HG02610 (cell line): ENCODE results near the gene CHD8.

Experiments used
- ATAC-seq: cut with Tn5 transposase; IDR thresholded peaks from one replicate; pipeline ENCODE4 v1.9.1; 2021; ENCODE audit warnings: mild to moderate bottlenecking, moderate library complexity; ENCODE audit not compliant: unreplicated experiment

The CHD8 gene

GRCh38 chr14:21437063-21437901, 18.6 kb downstream of the CHD8 start:
- peak; percentile 99 for ATAC-seq

DNA sequence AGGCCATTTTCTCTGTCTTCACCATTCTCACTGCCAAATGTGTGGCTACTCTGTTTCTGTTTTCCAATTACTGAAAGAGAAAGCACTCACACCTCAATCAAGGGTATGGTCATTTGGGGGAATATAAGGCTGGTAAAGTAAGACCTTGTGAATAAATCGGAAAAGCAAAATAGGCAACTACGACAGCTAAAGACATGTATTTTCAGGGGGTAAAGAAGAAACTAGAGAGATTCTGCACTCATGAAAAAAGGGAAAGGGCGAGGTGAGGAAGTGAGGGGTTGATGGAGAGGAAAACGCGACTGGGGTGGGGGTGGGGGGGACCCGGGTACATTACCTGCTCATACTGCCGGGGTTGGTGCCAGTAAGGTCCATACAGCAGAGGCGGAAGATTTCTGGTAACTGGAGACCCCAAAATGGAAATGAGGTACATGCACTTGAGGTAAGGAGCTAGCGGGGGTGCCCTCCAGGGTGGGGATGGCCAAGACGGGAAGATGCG, 19.3 kb downstream of the CHD8 start:
- no peak for ATAC-seq

DNA sequence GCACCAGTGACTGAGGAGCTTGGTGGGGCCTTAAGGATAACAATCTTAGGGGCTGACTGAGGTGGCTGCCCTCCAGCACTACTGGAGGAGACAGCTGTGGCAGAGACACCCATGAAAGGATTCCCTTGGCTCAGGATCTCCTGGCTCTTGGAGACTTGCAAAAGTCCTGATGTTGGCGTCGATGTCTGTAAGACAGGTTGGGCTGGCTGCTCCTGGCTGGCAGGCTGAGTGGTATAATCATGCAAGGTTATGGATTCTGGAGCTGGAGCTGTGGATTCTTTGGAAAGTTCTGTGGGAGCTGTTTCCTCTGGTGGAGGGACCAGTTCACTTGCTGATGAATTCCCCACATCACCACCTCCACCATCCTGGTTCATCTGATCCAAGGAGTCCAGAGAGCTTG, 24.8 kb downstream of the CHD8 start:
- no peak for ATAC-seq

GRCh38 chr14:21428930-21429329, 27.0 kb downstream of the CHD8 start:
- no peak for ATAC-seq

DNA sequence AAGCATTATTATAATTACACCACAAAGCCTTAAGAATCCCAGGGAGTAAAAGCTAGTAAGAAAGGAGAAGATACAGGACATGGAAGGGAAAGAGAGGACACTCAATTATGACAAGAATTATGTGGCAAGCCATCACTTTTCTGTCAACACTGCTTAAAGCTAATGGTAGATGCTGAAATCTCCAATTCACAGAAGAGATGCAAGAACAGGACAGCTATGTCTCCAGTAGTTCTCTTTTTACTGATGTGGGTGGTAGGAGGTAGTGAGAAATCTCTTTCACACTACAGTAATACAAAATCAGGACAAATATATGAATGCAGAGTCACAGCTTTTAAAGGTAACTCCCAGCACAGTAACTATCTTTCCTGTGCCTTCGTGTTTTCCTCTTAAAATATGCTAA, 29.2 kb downstream of the CHD8 start:
- ATAC-seq: no peak

DNA sequence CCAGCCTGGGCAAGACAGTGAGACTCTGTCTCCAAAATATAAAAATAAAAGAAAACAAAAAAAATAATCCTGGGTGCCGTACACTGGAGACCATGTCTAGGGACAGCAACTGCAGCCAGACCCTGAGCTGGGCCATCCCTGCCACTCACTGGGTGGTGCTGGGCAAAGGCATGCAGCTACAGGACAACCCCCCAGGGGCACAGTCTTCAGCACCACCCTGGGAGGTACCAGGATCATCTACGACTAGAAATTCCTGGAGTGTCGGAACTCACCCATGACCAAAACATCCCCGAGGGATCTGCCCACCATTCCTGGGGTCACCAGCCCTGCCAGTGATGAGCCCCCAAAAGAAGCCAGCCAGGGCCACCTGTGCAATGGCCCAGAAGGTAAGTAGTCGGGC, 36.4 kb downstream of the CHD8 start:
- ATAC-seq: no peak

- ATAC-seq: no peak
Measured at GRCh38 chr14:21415329-21415728, 40.6 kb downstream of the CHD8 start.

DNA sequence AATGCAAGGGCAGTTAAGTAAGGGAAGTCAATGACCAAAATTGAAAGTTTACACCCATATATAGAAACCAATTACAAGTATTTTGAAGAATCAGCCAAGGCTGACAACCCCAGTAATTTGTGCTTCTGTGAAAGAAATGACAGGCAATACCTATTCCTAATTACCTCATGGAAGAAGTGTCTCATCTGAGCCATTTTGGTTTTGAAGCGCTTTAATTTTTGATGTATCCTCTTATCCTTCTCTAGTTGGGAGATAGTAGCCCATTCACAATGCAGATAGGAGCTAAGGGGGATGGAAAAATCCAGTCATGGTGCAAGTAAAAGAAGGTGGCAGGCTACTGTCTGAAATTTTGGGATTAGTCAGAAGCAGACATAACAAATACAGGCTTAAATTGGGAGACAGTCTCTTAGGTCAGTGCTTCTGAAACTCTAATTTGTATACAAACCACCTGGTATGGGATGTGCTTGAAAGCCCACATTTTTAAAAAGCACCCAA, 41.7 kb downstream of the CHD8 start:
- ATAC-seq: peak; percentile 68

- no peak for ATAC-seq
Measured at GRCh38 chr14:21408147-21408546, 47.8 kb downstream of the CHD8 start.

GRCh38 chr14:21406213-21406612, 49.7 kb downstream of the CHD8 start:
- no peak for ATAC-seq

GRCh38 chr14:21405097-21405496, 50.8 kb downstream of the CHD8 start:
- no peak for ATAC-seq

DNA sequence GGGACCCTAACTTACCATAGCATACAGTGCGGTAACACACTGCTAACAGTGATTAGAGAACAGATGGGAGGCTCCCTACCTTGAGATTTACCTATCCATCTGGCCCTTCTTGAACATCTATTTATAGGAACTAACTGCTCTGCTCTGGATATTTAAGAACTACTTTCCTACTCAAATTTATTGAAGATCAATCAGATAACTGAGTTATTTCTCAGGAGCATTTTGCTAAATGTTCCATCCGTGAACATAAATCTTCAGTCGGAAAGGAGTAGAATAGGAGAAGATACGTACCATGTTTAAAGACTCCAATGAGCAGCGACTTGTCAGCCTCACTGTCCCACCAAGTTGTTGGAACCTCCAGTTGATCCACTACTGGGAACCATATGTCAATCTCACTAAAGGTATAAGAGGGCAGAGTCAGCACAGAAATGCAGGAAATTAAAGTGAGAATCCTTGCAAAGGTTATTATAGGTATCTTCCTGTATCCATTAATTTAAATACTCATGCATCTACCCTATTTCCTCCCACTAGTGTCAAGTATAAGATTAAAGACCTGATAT, 56.5 kb downstream of the CHD8 start:
- no peak for ATAC-seq

- no peak for ATAC-seq
Measured at GRCh38 chr14:21398901-21399300, 57.0 kb downstream of the CHD8 start.

DNA sequence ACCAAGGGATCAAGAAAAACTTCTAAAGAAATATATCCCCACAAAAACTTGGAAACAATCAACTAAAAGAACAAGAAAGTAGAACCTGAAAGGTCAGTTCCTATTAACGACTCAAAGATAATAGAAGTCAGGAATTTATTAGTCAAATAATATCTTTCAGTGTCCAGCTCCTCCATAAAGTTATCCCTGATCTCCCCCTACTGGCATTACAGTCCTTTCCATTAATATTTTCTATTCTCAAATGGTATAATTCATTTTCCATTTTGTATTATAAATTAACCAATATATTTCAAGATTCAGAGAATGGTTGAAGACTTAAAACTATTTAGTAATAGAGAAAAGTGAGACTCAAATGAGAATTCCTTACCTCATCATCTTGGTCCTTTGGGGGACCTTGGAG, 60.5 kb downstream of the CHD8 start:
- no peak for ATAC-seq

- ATAC-seq: peak; percentile 34
Measured at GRCh38 chr14:21385188-21385904, 70.6 kb downstream of the CHD8 start.

- peak; percentile 25 for ATAC-seq
Measured at GRCh38 chr14:21384494-21384851, 71.5 kb downstream of the CHD8 start.

GRCh38 chr14:21383848-21384493, 72.0 kb downstream of the CHD8 start, which contains the start of gene SUPT16H:
Gene SUPT16H, minus strand, starts transcription at chr14:21384019. Its CDS starts 92 bp downstream, at chr14:21383927.
- ATAC-seq: peak; percentile 89

DNA sequence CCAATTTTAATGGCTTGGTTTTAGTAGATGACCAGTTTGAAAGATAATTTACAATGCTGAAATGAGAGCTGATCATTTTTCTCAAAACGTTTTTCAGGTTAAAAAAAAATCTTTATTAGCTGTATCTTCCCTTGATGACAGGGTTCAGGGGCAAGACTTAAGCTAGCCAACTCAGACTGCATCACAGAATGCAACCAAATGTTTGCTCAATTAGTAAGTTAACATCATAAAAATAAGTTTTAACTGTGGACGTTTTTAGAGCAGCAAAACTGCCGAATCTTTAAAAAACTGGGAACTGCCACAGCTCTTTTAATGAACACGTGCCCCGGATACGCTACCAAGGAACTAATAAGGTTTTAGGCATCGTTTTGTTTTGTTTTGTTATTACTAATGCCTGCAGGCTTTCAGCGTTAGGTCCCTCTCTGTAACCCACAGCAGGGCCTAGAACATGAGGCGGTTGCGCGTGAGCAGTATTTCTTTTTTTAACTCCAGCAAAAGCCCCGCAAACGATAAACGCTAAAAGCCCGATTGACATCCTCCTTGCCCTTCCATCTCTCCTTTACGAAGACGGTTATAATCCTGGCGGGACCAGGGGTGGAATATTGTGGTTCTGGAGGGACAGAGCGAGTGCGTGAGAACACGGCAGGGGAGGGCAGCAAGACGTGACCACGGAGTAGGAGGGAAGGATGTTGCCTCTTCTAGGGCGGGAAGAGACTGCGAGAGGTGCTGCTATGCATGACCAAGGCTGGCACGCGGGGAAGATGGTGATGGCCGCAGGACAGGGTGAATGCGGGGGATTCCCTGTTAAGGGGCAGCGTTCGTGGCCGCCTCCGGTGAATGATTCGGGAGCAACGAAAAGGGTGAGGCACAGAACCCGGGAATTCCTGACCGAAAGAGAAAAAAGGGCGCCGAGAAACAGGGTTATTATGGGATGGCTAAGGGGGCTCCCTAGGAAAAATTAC, 72.8 kb downstream of the CHD8 start:
- ATAC-seq: peak; percentile 29

- no peak for ATAC-seq
Measured at GRCh38 chr14:21382095-21382494, 73.8 kb downstream of the CHD8 start.

GRCh38 chr14:21379338-21379737, 76.6 kb downstream of the CHD8 start:
- ATAC-seq: no peak
